Measurements from ENCODE around the gene OTC.

OTC gene

DNA sequence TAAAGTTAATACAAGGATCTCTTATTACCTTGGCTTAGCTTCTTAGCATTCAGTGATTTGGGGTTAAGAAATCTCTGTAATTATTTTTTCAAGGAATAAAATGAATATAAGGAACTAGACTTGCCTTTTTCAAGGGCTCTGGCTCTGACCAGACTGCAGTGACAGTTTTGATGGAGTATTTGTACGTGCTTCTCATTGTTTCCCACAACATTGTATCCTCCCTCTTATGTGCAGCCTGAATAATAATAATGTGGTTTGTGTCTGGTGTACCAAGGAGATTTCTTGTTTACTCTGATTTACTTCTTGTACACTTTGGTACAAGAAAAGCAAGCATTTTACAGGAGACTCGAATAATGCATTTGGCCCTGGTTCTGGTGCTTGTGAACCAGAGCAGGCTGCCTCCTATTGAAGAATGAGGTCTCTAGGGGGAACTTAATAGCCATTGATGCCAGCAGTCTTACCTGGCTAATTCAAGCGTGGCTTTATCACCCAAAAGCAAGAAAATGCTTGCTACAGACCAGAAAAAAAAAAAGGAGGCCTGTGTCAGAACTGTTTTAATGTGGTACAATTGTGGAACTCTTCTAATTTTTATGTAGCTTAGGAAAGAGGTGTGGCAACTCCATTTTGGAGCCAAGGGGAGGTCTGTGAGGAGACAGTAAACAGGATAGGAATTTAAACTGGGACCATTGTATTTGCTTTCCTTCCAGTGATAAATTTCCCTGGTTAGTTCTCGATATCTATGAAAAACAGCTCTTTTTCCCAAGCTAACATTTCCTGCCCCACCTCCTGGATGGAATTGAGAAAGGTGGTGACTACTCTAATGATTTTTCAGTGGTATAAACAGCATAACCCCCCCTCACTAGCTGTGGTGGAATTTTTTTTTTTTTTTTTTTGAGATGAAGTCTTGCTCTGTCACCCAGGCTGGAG is 5.6 kb downstream of the OTC start:
- DNase-seq (ENCODE audit: low read depth in 1 of 2, low spot score in 1 of 2): no peak

GRCh38 chrX:38363046-38363445 is 10.6 kb downstream of the OTC start:
- no peak for DNase-seq (ENCODE audit: low read depth in 1 of 2, low spot score in 1 of 2)

DNA sequence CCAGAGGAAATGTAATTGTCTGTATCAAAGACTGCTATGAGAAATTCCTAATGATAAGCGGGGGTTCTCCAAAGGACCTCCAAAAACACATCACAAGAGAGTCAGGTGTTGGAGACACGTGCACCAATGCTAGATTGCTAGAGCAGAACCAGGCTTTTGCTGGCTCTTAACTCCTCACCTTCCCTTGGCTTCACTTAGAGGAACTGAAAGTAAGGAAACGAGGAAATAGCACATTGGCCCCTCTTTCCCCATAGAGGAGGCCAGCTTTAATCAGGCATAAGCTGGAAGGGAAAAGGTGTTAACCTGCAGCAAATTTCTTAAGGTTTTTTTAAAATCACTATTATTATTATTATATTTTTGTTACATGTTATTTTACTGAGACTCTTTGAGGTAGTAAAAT is 13.6 kb downstream of the OTC start:
- DNase-seq (ENCODE audit: low read depth in 1 of 2, low spot score in 1 of 2): no peak

DNA sequence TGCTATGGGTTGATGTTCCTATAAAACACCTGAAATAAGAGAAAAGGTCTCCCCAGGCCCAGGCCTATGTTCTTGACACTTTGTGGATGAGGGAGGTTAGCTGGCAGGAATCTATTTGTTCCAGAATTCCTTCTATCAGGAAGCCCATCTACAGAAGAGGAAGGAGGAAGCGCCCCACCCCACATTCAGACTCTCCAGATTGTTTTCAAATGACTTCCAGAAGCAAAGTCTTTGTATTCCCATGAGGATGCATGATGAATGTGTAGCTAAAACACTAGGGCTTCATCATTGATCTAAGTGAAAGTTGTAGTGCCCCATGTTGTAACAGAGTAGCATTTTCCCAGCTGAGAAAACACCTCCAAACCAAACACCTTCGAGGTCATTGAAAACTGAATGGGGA is 16.4 kb downstream of the OTC start:
- DNase-seq (ENCODE audit: low read depth in 1 of 2, low spot score in 1 of 2): no peak

DNA sequence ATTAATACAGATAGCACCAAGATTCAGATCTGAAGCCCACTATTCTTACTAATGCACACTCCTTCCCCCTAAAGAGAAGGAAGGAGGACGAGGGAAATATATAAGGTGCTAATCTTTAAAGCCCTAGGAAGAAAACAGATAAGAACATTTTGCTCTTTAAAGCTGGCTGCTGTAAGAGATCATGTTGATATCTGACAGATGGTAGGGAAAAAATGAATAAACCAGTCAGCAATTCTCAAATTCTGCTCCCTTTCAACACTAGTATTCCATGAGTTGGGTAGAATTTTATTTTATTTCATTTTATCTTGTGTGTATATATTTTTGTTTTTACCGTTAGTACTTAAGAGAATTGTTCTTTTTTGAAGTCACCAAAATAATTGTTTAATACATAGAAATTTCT is 19.2 kb downstream of the OTC start:
- no peak for DNase-seq (ENCODE audit: low read depth in 1 of 2, low spot score in 1 of 2)

DNA sequence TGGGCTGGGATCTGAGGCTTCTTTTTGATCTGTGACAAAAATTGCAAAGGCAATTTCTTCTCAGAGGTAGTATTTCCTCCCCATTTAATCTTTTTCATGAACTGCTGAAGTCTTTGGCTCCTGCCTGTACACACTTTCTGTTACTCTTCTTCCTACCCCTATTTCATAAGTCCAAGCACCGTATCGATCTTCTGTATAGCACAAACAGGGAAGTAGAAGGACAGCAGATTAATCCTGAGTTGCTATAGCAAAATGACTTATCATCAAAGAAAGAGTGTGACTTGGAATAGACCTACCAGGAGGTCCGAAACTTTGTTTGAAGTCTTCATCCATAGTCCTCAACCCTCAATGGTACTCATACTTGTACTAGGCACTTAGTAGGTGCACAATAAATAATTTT is 22.0 kb downstream of the OTC start:
- no peak for DNase-seq (ENCODE audit: low read depth in 1 of 2, low spot score in 1 of 2)

DNA sequence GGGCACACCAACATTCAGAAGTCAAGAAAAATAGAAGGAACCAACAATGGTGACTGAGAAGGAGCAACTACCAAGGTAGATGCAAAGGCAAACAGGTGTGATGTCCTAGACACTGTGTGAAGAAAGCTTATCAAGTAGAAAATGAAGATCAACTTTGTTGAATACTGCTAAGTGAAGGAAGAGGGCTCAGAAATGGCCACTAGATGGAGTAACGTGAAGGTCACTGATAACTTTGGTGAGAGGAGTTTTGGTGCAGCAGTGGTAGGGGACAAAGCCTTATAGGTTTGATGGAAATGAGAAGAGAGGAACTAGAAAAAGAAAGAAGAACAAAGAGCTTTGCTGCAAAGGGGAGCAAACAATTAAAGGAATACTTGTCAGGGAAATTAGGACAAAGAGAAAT is 23.5 kb downstream of the OTC start:
- no peak for DNase-seq (ENCODE audit: low read depth in 1 of 2, low spot score in 1 of 2)

GRCh38 chrX:38376747-38377146 is 24.3 kb downstream of the OTC start:
- no peak for DNase-seq (ENCODE audit: low read depth in 1 of 2, low spot score in 1 of 2)

- no peak for DNase-seq (ENCODE audit: low read depth in 1 of 2, low spot score in 1 of 2)
Measured at GRCh38 chrX:38379088-38379487, 26.7 kb downstream of the OTC start.

DNA sequence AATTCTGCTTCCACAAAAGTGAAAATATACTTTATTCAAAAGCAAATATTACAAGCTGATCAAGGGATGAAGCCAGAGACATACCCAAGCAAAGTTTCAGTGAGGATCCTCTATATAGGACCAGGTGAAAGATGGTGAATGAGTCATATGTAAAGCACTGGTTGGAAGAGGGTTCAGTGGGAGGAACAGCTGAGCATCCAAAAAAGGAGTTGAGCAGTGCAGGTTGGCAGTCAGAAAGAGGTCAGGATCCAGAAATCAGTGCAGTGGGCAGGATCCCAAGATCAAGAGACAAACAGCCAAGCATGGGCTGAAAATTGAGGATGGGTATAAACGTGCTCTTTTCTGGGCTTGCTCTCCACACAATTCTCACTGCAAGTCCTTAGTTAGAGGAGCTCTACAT is 30.3 kb downstream of the OTC start:
- no peak for DNase-seq (ENCODE audit: low read depth in 1 of 2, low spot score in 1 of 2)

- no peak for DNase-seq (ENCODE audit: low read depth in 1 of 2, low spot score in 1 of 2)
Measured at GRCh38 chrX:38400389-38400910, 48.0 kb downstream of the OTC start.

DNA sequence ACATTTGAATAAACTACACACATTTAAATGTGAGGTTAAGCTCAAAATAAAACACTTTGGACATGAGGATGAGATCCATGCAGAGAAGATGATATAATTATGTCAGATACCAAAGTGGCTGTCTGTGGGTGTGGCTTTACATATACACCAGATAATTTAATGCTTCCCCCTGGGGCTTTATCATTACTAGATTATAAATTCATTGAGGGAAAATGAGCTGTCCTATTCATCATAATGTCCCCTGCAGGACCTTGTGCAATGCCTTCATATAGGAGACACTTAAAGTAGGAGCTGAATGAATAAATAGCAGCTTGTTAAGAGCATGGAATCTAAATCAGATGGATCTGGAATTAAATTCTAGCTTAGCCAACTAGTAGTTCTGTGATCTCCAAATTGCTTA is 49.7 kb downstream of the OTC start:
- DNase-seq (ENCODE audit: low read depth in 1 of 2, low spot score in 1 of 2): no peak

DNA sequence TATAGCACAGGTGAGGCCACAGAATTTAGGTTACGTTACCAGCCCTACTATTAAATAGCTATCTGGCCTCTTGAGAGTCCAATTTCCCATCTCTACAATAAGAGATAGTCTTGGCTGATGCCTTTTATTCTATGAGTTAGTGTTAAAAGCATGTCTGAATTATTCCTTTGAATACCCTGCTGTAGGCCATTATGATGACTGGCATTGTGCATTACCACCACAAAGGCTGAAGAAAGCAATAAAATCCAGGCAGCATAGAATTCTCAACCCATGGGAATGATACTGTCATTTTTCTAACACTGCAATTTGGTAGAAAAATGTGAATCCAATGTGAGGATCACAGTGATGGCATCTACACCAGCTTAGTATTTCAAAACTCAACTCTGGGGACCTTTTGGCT is 51.4 kb downstream of the OTC start:
- no peak for DNase-seq (ENCODE audit: low read depth in 1 of 2, low spot score in 1 of 2)

DNA sequence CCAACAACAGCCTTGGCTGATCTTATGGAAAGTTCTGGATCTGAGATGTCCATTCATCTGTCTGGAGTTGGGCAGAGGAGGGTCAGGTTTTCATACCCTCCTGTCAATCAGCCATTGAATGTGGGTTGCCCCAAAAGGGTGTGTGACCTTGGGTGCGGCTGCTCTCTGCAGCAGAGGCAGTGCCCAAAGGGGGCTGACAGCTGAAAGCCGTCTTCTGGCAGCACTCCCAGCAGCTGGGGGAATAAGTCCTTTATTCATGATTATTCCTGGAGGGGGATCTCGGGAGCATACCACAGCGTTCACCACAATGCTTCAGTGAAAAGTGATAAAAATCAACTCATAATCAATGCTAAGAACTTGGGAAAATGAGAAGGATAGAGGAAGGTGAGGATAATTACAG is 54.7 kb downstream of the OTC start:
- DNase-seq (ENCODE audit: low read depth in 1 of 2, low spot score in 1 of 2): no peak

GRCh38 chrX:38409289-38409688 is 56.9 kb downstream of the OTC start:
- DNase-seq (ENCODE audit: low read depth in 1 of 2, low spot score in 1 of 2): no peak

- DNase-seq (ENCODE audit: low read depth in 1 of 2, low spot score in 1 of 2): no peak
Measured at GRCh38 chrX:38426785-38427184, 74.4 kb downstream of the OTC start.

DNA sequence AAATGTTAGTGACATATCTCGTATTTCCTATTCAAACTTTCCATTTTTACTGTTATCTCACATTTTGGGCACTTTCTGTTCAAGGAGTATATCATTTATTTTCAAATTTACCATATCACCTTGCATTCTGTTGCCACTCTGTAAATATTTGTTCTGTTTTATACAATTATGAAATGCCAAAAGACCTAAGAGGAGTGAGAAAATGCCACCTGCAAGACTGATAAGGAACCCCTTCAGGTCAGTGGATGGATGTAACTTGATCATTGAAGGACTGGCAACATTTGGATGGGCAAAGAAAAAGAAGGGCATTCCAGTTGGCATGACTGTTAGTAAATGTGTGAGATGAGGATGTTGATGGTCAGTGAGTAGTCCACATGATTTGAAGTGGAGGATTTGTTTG is 79.1 kb downstream of the OTC start:
- no peak for DNase-seq (ENCODE audit: low read depth in 1 of 2, low spot score in 1 of 2)

- no peak for DNase-seq (ENCODE audit: low read depth in 1 of 2, low spot score in 1 of 2)
Measured at GRCh38 chrX:38435130-38435529, 82.7 kb downstream of the OTC start.

DNA sequence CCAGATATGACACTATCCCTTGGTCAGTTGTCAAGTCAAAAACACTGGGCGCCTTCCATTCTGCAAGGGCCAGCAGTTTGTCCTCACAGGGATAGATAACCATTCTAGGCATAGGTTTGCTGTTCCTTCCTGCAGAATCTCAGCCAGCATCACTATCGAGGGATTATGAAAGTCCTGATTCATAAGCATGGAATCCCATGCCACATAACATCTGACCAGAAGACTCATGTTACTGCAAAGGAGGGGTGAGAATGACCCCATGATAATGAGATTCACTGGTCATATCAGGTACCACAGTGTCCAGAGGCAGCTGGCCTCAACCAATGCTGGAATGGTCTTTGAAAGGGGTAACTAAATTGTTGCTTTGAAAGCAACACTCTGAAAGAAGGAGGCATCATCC is 84.7 kb downstream of the OTC start:
- DNase-seq (ENCODE audit: low read depth in 1 of 2, low spot score in 1 of 2): no peak

- DNase-seq (ENCODE audit: low read depth in 1 of 2, low spot score in 1 of 2): no peak
Measured at GRCh38 chrX:38438321-38438720, 85.9 kb downstream of the OTC start.

DNA sequence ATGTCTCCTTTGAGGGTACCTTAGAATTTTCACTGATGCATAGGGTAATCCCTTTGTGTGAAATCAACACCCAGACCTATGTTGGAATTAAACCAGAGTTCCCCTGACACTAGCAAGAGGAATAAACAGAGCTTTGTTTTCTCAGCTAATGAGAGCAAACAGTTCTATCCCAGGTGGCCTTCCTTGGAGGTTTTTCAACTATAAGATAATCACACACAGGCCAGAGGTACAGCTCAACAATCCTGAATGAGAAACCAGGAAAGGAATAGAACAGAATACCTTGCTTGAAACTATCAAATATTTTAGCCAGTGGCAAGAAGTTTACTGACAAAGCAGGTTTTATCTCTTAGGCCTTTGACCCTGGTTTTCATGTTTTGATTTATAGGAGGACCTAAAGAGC is 100.2 kb downstream of the OTC start:
- DNase-seq (ENCODE audit: low read depth in 1 of 2, low spot score in 1 of 2): no peak

DNA sequence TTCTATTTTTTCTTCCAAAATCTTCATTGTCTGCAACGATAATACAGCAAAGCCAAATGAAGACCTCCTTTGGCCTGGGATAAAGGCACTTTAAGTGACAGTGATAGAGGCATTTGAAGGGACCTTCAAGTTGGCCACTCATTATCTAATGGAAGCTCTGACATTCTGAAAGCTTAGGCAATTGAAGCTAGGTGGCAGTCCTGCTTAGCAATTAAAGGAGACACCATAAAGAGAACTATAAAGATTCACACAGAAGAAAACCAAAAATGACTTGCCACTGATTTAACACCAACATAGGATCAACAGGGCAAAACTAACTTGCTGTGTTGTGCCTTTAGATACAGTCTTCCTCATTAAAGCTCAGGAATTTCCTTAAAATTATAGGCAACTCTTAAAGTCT is 105.7 kb downstream of the OTC start:
- DNase-seq (ENCODE audit: low read depth in 1 of 2, low spot score in 1 of 2): no peak

GRCh38 chrX:38462257-38462656 is 109.9 kb downstream of the OTC start:
- DNase-seq (ENCODE audit: low read depth in 1 of 2, low spot score in 1 of 2): no peak
